HepG2 (cell line): ENCODE measurements around the gene OR9A2. TPM values are rescaled to one million over a fixed set of nuclear protein-coding genes. Genes with fewer than 3 reads are reported as not detected.

Experiments
- EED ChIP-seq: sonication (generic); formaldehyde crosslinking; IDR thresholded peaks from 2 replicates; pipeline ENCODE4 v1.5.0; 2020; ENCODE audit warnings: mild to moderate bottlenecking, missing genetic modification reagents
- ELF1 ChIP-seq: sonication (generic); formaldehyde crosslinking; IDR thresholded peaks from 2 replicates; pipeline ENCODE4 v1.4.0; 2020; ENCODE audit warnings: missing genetic modification reagents
- ETV6 ChIP-seq: sonication (generic); formaldehyde crosslinking; conservative IDR thresholded peaks from 2 replicates; pipeline ENCODE4 v1.4.0; 2020; ENCODE audit warnings: missing genetic modification reagents
- FOSL2 ChIP-seq: sonication (generic); formaldehyde crosslinking; IDR thresholded peaks from 2 replicates; pipeline ENCODE4 v1.4.0; 2020; ENCODE audit warnings: missing genetic modification reagents
- HHEX ChIP-seq: IDR thresholded peaks from 2 replicates; pipeline ENCODE4 v1.6.1; 2016; ENCODE audit warnings: control low read depth
- HNF1A ChIP-seq, 2 experiments: sonication (generic) in 1 of 2; formaldehyde crosslinking in 1 of 2; IDR thresholded peaks; 2 replicates each; pipeline versions ENCODE4 v1.4.0 to v1.6.1; 2016 to 2020; ENCODE audit warnings: borderline replicate concordance in 1 of 2, low read depth in 1 of 2, mild to moderate bottlenecking in 1 of 2, missing genetic modification reagents in 1 of 2
- IRF2 ChIP-seq: IDR thresholded peaks from 2 replicates; pipeline ENCODE4 v1.6.1; 2018; ENCODE audit warnings: missing genetic modification reagents, missing compliant biosample characterization
- KDM3A ChIP-seq: IDR thresholded peaks from 2 replicates; pipeline ENCODE4 v1.6.1; 2018; ENCODE audit warnings: low read depth, missing compliant biosample characterization
- NCOR1 ChIP-seq: fragments of 200-600 bp; sonication (generic); IDR thresholded peaks from 2 replicates; pipeline ENCODE4 v1.7.0; 2017; ENCODE audit warnings: antibody characterized with exemption, low read length, borderline replicate concordance
- RXRA ChIP-seq: sonication (generic); formaldehyde crosslinking; IDR thresholded peaks from 2 replicates; pipeline ENCODE4 v1.5.1; 2020; ENCODE audit warnings: missing genetic modification reagents
- TBX3 ChIP-seq: fragments of 450-650 bp; IDR thresholded peaks from 2 replicates; pipeline ENCODE4 v1.6.1; 2017; ENCODE audit warnings: antibody characterized with exemption, mild to moderate bottlenecking, inconsistent platforms, borderline replicate concordance
- YEATS4 ChIP-seq: sonication (generic); formaldehyde crosslinking; IDR thresholded peaks from 2 replicates; pipeline ENCODE4 v1.4.0; 2020; ENCODE audit warnings: missing genetic modification reagents, borderline replicate concordance
- ZNF142 ChIP-seq: sonication (generic); formaldehyde crosslinking; IDR thresholded peaks from 2 replicates; pipeline ENCODE4 v1.4.0; 2020; ENCODE audit warnings: missing genetic modification reagents
- polyA plus RNA-seq, 8 experiments: library from polyadenylated mRNA; depleted of rRNA in 3 of 8; stranded (reverse) in 7 of 8; unstranded in 1 of 8; fragments of >200 nt; fragmentation: Illumina TruSeq in 4 of 8; extraction: Trizol in 4 of 8; gene quantifications; 2 replicates each; pipeline versions ENCODE4 v1.2.1 to v1.2.3, GENCODE V29; 2011 to 2016; ENCODE audit warnings: low read depth in 4 of 8, missing spikeins in 1 of 8, mixed read lengths in 1 of 8; ENCODE audit not compliant: insufficient read depth in 1 of 8
- total RNA-seq, 5 experiments: library from RNA; depleted of rRNA; stranded (reverse); fragments of >200 nt; fragmentation: Illumina TruSeq; extraction: Trizol; gene quantifications; 2 replicates each; pipeline ENCODE4 v1.2.3, GENCODE V29; 2016; ENCODE audit warnings: low read depth in 1 of 5
- TF ChIP-seq, protein P1 (sequence below): sonication (generic); formaldehyde crosslinking; IDR thresholded peaks from 2 replicates; pipeline ENCODE4 v1.5.1; 2020; ENCODE audit warnings: mild to moderate bottlenecking, missing genetic modification reagents, borderline replicate concordance

OR9A2 gene
- total and polyA plus RNA-seq, 2 of the 13 experiments (the other 11 are each of a cell fraction or from before 2014, with no cell fraction given): not detected

- TF ChIP-seq, protein P1, sequence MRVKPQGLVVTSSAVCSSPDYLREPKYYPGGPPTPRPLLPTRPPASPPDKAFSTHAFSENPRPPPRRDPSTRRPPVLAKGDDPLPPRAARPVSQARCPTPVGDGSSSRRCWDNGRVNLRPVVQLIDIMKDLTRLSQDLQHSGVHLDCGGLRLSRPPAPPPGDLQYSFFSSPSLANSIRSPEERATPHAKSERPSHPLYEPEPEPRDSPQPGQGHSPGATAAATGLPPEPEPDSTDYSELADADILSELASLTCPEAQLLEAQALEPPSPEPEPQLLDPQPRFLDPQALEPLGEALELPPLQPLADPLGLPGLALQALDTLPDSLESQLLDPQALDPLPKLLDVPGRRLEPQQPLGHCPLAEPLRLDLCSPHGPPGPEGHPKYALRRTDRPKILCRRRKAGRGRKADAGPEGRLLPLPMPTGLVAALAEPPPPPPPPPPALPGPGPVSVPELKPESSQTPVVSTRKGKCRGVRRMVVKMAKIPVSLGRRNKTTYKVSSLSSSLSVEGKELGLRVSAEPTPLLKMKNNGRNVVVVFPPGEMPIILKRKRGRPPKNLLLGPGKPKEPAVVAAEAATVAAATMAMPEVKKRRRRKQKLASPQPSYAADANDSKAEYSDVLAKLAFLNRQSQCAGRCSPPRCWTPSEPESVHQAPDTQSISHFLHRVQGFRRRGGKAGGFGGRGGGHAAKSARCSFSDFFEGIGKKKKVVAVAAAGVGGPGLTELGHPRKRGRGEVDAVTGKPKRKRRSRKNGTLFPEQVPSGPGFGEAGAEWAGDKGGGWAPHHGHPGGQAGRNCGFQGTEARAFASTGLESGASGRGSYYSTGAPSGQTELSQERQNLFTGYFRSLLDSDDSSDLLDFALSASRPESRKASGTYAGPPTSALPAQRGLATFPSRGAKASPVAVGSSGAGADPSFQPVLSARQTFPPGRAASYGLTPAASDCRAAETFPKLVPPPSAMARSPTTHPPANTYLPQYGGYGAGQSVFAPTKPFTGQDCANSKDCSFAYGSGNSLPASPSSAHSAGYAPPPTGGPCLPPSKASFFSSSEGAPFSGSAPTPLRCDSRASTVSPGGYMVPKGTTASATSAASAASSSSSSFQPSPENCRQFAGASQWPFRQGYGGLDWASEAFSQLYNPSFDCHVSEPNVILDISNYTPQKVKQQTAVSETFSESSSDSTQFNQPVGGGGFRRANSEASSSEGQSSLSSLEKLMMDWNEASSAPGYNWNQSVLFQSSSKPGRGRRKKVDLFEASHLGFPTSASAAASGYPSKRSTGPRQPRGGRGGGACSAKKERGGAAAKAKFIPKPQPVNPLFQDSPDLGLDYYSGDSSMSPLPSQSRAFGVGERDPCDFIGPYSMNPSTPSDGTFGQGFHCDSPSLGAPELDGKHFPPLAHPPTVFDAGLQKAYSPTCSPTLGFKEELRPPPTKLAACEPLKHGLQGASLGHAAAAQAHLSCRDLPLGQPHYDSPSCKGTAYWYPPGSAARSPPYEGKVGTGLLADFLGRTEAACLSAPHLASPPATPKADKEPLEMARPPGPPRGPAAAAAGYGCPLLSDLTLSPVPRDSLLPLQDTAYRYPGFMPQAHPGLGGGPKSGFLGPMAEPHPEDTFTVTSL (CRISPR knock-in tag): peak; percentile 55; the same call in 1 of the 2 replicates
- 0 out of 2 replicates have a peak, but pooled peaks have one; percentile 37 for TF ChIP-seq IRF2 (CRISPR knock-in tag)
- no peak for TF ChIP-seq ETV6 (CRISPR knock-in tag)
- peak; percentile 93 for TF ChIP-seq TBX3
- TF ChIP-seq FOSL2: peak; percentile 23; the same call in 1 of the 2 replicates
- peak; percentile 67; the same call in 1 of the 2 replicates for TF ChIP-seq RXRA
- TF ChIP-seq ELF1 (CRISPR knock-in tag): peak; percentile 19; the same call in 1 of the 2 replicates
- peak; percentile 53; the same call in 1 of the 2 replicates for TF ChIP-seq NCOR1
- TF ChIP-seq KDM3A: peak; percentile 26; the same call in 1 of the 2 replicates
- TF ChIP-seq EED: no peak
- TF ChIP-seq HNF1A (IDR thresholded peaks at IDR 0.05; ENCODE audit: low read depth): no peak; the same call in 1 of the 2 replicates
- TF ChIP-seq HNF1A (CRISPR knock-in tag; IDR thresholded peaks at IDR 0.05; ENCODE audit: borderline replicate concordance): peak; percentile 22; the same call in 1 of the 2 replicates
- TF ChIP-seq ZNF142: no peak
- TF ChIP-seq YEATS4 (CRISPR knock-in tag): peak; percentile 47; the same call in 1 of the 2 replicates
- TF ChIP-seq HHEX (CRISPR knock-in tag): peak; percentile 96
These were observed 15.9 kb upstream of the OR9A2 start (continued) for GRCh38 chr7:143042790-143043271.
